NCI-H1092 treated with DMSO at 0.1 percent for 48 hours (cell line): ENCODE measurements around the gene NAA60.
"Not testable (repeated sequence)": the region's sequence is repeated elsewhere in the genome, so short reads cannot be mapped to it uniquely, and the experiment has no call there.

Source experiments
- DNase-seq: peaks from one replicate; lab custom pipeline; 2025; lab: John Stamatoyannopoulos, UW

Gene NAA60

GRCh38 chr16:3484318-3485096 is 41.0 kb downstream of the NAA60 start:
- DNase-seq: no peak

- no peak for DNase-seq
Observed at GRCh38 chr16:3485097-3485745, 41.7 kb downstream of the NAA60 start.

GRCh38 chr16:3485821-3486505 is 42.5 kb downstream of the NAA60 start:
- DNase-seq: no peak

GRCh38 chr16:3486506-3487215 is 43.2 kb downstream of the NAA60 start:
- DNase-seq: no peak

- DNase-seq: no peak
Observed at GRCh38 chr16:3487521-3488410, 44.3 kb downstream of the NAA60 start.

- no peak for DNase-seq
Observed at GRCh38 chr16:3488801-3489200, 45.3 kb downstream of the NAA60 start.

- peak; percentile 69 for DNase-seq
Observed at GRCh38 chr16:3490911-3491629, 47.6 kb downstream of the NAA60 start.

GRCh38 chr16:3492356-3492755 is 48.9 kb downstream of the NAA60 start:
- no peak for DNase-seq

GRCh38 chr16:3494386-3494973 is 51.0 kb downstream of the NAA60 start:
- no peak for DNase-seq

- DNase-seq: no peak
Observed at GRCh38 chr16:3495176-3495575, 51.7 kb downstream of the NAA60 start, which contains the start of gene C16orf90. TSS of gene C16orf90 (minus strand) at chr16:3495489. CDS start at chr16:3495421, 68 bp downstream.

- DNase-seq: no peak
Observed at GRCh38 chr16:3496386-3496785, 52.9 kb downstream of the NAA60 start.

- DNase-seq: no peak
Observed at GRCh38 chr16:3497771-3498170, 54.3 kb downstream of the NAA60 start.

GRCh38 chr16:3498988-3499387 is 55.5 kb downstream of the NAA60 start:
- DNase-seq: no peak

GRCh38 chr16:3501412-3501761 is 57.9 kb downstream of the NAA60 start:
- DNase-seq: not testable (repeated sequence)

- peak; percentile 3 for DNase-seq
Observed at GRCh38 chr16:3501783-3502400, 58.4 kb downstream of the NAA60 start.

GRCh38 chr16:3503523-3503922 is 60.0 kb downstream of the NAA60 start:
- DNase-seq: no peak

GRCh38 chr16:3508736-3509135 is 65.3 kb downstream of the NAA60 start:
- DNase-seq: no peak

- no peak for DNase-seq
Observed at GRCh38 chr16:3509470-3509928, 66.0 kb downstream of the NAA60 start.

- no peak for DNase-seq
Observed at GRCh38 chr16:3510416-3510815, 66.9 kb downstream of the NAA60 start.
